GM23338 (cell line): Measurements from ENCODE around the gene PARD6B.

Experiments used
- EZH2 ChIP-seq: fragments of 200-600 bp; sonication (generic); IDR thresholded peaks from one replicate; pipeline ENCODE4 v1.8.0; 2017; ENCODE audit warnings: antibody characterized with exemption, mild to moderate bottlenecking, low read depth; ENCODE audit not compliant: unreplicated experiment
- POLR2AphosphoS5 ChIP-seq: IDR thresholded peaks from 2 replicates; pipeline ENCODE4 v1.6.1; 2016; ENCODE audit warnings: antibody characterized with exemption, low read depth
- TF ChIP-seq, protein P1 (sequence below), 2 experiments: fragments of 200-600 bp in 1 of 2; sonication (generic) in 1 of 2; conservative IDR thresholded peaks; 2 replicates each; pipeline versions ENCODE4 v1.5.1 to v1.6.1; 2016 to 2017; ENCODE audit warnings: antibody characterized with exemption in 2 of 2, low read depth in 2 of 2, mild to moderate bottlenecking in 2 of 2, moderate library complexity in 1 of 2
- TF ChIP-seq, protein P2 (sequence below): IDR thresholded peaks from one replicate; pipeline ENCODE4 v1.6.1; 2018; ENCODE audit warnings: antibody characterized with exemption; ENCODE audit not compliant: unreplicated experiment

DNA sequence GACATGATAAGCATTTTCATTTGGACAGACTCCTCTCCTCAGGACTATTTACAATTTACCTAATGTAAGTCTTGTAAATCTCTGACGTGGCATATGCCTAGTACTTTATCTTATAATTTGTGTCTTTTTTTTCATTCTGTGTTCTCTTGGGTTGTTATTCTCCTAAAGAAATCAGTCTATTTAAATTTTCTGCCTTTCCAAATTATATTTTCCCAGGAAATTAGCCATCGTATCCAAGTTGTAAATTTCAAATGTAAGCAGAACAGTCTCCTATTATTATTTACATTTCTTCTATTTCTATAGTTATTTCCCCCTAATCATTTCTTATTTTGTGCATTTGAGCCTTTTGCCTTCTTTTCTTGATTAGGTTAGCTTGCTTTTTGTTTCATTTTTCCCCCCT is 46.0 kb downstream of the PARD6B start:
- TF ChIP-seq, protein P1, sequence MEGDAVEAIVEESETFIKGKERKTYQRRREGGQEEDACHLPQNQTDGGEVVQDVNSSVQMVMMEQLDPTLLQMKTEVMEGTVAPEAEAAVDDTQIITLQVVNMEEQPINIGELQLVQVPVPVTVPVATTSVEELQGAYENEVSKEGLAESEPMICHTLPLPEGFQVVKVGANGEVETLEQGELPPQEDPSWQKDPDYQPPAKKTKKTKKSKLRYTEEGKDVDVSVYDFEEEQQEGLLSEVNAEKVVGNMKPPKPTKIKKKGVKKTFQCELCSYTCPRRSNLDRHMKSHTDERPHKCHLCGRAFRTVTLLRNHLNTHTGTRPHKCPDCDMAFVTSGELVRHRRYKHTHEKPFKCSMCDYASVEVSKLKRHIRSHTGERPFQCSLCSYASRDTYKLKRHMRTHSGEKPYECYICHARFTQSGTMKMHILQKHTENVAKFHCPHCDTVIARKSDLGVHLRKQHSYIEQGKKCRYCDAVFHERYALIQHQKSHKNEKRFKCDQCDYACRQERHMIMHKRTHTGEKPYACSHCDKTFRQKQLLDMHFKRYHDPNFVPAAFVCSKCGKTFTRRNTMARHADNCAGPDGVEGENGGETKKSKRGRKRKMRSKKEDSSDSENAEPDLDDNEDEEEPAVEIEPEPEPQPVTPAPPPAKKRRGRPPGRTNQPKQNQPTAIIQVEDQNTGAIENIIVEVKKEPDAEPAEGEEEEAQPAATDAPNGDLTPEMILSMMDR (conservative IDR thresholded peaks at IDR 0.05; ENCODE audit: low read depth in 2 of 2) = no peak
- TF ChIP-seq EZH2 (no peak), POLR2AphosphoS5 (no peak)
- TF ChIP-seq, protein P2, sequence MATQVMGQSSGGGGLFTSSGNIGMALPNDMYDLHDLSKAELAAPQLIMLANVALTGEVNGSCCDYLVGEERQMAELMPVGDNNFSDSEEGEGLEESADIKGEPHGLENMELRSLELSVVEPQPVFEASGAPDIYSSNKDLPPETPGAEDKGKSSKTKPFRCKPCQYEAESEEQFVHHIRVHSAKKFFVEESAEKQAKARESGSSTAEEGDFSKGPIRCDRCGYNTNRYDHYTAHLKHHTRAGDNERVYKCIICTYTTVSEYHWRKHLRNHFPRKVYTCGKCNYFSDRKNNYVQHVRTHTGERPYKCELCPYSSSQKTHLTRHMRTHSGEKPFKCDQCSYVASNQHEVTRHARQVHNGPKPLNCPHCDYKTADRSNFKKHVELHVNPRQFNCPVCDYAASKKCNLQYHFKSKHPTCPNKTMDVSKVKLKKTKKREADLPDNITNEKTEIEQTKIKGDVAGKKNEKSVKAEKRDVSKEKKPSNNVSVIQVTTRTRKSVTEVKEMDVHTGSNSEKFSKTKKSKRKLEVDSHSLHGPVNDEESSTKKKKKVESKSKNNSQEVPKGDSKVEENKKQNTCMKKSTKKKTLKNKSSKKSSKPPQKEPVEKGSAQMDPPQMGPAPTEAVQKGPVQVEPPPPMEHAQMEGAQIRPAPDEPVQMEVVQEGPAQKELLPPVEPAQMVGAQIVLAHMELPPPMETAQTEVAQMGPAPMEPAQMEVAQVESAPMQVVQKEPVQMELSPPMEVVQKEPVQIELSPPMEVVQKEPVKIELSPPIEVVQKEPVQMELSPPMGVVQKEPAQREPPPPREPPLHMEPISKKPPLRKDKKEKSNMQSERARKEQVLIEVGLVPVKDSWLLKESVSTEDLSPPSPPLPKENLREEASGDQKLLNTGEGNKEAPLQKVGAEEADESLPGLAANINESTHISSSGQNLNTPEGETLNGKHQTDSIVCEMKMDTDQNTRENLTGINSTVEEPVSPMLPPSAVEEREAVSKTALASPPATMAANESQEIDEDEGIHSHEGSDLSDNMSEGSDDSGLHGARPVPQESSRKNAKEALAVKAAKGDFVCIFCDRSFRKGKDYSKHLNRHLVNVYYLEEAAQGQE = no peak
